NCI-H2107 (cell line): ENCODE results near the gene RPA1.

Source experiments
- DNase-seq: peaks from one replicate; lab custom pipeline; 2025; lab: John Stamatoyannopoulos, UW

Gene RPA1

DNA sequence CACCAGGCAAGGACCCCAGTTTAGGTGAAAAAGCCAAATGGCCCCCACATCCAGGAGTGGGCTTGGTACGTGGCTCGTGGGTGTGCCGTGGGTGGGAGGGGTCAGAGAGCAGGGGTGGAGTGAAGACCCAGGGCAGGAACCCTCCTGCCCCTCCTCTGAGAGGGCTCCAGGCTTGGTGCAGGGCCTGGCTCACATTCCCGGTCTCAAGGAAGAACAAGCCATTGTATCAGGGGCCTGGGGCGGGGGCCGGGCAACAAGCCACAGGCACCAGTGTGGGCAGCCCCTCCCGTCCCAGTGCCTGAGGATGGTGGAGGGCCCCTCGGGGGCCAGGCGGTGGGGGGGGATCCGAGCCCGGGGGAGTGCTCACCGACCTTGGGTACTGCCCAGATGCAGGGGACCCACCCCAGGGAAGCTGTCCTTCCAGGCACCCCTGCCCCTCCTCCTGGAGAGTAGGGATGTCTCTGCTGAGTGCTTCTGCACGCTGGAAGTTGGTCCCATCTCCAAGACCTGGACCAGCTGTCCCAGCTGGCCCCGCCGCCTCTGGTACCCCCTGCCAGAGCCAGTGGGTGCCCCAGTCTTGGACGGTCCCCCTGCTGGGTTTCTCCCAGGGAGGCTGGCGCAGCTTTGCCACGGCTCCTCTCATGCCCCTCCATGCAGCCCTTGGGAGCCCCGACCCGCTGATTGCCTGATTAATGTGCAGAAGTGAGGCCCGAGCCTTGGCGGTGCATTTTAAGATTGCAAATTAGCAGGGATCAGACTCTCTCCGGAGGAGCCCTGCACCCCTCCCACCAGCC is 111.7 kb downstream of the RPA1 start:
- no peak for DNase-seq

DNA sequence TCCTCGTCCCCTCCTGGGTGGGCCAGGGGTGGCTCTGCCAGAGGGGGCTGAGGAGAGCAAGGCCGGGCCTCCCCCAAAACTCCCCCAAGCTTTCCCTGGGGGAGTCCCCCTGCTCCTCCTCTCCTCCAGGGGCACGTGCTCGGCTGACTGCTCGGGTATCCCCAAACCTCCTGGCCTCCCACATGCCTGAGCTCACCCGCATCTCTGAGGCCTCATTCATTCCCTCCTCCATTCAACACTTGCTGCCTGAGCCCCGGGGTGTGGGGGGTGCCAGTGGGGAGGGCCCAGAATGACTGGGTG is 112.2 kb downstream of the RPA1 start:
- DNase-seq, result no peak

DNA sequence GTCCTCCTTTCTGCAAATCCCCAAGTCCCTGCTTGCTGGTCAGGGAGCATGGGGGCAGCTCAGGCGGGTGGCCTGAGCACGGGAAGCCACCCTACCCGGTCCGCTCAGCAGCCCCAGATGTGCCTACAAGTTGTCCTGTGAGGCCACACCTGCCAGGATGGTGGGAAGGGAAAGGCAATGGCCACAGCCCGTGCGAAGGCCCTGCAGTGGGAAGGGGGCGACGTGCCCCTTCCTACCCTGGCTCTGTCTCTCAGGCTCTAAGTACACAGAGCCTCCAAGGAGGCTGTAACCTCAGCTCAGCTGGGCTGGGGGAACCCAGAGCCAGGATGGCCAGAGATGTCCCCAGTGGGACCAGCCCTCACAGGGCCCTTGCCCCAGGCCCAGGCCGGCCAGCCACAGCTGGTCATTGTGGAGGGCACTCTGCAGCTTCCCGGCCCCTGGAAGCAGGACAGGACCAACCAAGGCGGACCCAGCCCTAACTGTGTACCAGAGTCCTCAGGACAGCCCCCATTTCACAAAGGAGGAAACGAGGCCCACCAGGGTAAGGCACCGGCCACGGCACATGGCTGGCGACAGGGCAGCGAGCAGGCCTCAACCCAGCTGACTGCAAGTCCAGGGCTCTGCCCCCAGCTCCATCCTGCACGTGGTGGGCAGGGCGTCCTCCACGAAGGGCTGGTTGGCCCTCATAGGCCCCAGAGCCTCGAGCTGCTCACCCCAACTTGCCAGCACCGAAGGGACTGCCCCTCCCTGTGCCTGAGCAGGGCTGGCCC is 113.0 kb downstream of the RPA1 start:
- DNase-seq, result no peak

DNA sequence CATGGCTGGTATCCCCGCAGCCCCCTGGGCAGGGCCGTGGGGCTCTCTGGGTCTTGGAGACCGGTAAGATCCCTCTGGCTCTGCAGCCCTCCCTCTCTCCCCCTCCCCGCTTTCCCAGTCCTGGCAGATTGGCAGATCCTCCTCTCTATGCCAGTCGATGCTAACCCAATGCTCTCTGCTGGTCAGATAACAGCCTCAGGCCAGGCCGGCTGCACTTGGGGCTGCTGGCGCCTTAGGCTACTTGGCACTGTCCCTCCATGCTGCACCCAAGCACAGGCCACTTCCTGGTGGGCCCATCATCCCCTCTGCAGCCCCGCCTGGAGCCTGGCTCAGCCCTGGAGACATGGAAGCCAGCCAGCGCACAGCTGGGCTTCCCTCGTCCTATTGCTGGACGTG is 113.6 kb downstream of the RPA1 start:
- DNase-seq, result no peak

DNA sequence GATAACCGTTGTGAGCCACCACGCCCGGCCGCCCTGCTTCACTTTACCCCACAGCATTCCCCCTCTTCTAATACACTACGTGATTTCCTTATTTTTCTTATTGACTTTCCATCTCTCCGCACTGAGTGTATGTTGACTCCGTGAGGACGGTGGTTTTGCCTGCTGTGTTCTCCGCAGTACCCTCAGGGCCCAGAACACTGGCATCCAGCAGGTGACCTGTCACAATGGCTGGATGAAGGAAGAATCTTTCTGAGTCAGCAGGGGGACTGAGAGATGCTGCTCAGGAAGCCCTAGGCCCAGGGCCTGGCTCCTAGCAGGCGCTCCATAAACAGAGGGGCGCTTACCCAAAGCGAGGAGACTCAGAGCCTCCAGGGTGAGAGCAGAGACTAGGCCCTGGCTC is 115.8 kb downstream of the RPA1 start:
- no peak for DNase-seq

DNA sequence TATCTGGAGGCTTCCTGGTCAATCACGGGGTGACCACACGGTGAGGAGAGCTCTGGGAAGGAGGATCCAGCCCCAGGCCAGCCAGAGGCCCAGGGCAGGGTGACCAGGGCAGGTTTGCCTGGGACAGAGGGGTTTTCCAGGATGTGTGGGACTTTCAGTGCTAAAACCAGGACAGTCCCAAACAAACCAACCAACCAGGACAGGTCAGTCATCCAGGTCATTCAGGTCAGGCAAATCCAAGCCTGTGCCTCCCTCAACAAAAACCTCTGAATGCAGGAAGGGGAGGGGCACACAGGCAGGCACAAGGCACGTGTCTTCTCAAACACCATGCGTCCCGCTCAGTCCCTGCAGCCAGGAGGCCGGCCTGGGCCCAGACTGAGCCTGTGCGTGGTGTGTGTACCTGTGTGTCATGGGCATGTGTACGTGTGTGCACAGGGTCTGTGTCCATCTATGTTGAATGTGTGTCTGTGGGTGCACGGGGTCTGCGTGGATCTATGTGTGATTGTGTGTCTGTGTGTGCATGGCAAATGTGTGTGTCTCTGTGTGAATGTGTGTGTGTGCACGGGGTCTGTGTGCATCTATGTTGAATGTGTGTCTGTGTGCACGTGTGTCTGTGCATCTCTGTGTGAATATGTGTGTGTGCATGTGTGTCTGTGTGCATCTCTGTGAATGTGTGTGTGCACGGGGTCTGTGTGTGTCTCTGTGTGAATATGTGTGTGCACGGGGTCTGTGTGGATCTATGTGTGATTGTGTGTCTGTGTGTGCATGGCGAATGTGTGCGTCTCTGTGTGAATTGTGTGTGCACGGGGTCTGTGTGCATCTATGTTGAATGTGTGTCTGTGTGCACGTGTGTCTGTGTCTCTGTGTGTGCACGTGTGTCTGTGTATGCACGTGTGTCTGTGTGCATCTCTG is 116.5 kb downstream of the RPA1 start:
- no peak for DNase-seq

DNA sequence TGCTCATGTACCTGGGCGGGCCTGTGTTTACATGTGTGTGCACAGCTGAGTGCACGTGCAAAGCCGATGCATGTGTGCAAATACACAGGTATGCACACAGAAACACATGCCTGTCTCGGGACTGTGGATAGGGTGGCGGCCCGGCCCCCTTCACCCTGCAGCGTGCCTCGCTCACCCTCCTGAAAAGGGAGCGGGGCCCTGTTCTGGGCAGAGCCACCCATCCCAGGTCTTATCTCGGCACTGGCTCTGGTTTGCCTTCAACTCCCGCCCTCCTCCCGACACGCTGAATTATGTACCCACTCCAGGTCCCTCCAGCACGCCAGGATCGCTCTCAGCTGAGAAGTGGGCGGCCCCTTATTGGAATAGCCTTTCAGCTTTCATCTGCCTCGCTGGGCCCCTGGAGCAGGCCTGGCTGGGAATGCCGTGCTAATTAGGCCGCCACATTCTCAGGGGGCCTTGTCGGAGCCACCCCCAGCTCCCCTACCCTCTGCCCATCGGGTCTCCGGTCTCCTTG is 117.5 kb downstream of the RPA1 start:
- DNase-seq, result no peak

GRCh38 chr17:1947743-1948516 is 118.1 kb downstream of the RPA1 start:
- DNase-seq, result no peak

DNA sequence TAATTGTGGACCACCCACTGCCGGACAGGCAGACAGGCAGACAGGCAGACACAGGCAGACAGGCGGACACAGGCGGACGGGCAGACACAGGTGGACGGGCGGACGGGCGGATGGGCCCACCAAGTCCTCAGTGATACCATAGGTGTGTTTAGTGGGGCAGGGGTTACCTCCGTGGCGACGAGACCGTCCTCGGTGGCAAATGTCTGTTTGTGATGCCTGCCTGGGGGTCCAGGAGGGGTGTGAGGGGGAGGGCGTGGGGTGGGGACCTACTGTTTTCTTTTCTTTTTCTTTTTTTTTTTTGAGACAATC is 118.7 kb downstream of the RPA1 start:
- DNase-seq, result no peak
